Measurements from ENCODE around the gene CACNB1.

Gene CACNB1

DNA sequence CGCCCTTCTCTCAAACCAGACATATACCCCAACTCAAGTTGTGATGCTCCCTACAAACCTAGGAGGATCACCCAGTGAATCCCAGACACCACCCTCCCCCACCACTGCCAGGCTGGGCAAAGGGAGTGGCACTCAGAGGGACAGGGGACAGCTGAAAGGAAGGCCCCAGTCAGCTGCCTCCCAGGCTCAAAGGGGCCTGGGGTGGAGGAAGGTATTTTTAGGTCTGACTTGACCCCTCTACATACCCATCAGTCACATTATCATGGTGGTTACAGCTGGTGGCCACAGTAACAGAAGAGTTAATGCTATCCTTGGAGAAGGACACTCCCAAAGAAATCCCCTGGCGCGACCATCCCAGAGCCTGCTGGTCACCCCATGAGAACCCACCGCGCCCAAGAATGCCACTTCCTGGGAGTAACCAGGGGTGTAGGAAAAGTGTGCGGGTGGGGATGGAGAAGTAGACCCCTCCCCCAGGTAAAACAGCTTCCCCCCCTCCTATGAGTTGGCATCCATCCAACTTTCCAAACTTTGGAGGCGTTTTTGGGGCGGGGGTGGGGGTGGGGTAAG lies 1.1 kb downstream of the CACNB1 start:
- TF ChIP-seq, protein P1, sequence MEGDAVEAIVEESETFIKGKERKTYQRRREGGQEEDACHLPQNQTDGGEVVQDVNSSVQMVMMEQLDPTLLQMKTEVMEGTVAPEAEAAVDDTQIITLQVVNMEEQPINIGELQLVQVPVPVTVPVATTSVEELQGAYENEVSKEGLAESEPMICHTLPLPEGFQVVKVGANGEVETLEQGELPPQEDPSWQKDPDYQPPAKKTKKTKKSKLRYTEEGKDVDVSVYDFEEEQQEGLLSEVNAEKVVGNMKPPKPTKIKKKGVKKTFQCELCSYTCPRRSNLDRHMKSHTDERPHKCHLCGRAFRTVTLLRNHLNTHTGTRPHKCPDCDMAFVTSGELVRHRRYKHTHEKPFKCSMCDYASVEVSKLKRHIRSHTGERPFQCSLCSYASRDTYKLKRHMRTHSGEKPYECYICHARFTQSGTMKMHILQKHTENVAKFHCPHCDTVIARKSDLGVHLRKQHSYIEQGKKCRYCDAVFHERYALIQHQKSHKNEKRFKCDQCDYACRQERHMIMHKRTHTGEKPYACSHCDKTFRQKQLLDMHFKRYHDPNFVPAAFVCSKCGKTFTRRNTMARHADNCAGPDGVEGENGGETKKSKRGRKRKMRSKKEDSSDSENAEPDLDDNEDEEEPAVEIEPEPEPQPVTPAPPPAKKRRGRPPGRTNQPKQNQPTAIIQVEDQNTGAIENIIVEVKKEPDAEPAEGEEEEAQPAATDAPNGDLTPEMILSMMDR (IDR thresholded peaks at IDR 0.05; ENCODE audit: low read depth, low read length, missing control alignments): no peak
- in situ Hi-C loops (cut with HindIII; ENCODE audit: low sequenced_read_pairs): no loop called here
- no peak for DNase-seq (ENCODE audit: low read depth)
- peak overlapping the region; percentile 79 for H3K4me3 ChIP-seq (ENCODE audit: low read depth, low read length)

DNA sequence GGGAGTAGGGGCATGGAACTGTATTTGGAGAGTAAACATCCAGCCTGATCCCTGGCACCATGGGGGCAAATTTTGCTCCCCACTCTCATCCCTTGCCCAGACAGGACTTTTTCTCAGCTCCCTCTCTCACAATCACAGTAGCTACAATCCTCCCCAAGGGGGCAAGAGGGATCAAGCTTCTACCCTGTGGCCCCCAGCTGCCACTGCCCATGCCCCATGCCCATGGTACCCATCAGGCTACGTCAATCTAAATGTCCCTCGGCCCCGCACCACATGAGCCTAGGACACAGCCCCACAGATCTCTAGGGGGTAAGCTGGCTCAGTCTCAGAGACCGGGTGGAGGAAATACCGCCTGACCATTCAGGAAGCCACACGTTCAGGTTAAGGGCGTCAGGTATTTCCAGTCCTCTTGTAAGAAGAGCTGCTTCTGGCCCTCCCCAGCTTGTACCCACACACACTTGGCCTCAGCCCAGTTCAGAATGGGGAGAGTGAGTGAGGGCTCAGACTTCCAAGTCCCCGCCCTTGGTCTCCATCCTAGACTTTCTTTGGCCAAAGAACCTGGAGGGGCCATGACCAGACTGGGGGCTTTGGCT lies 1.8 kb downstream of the CACNB1 start:
- in situ Hi-C loops (cut with HindIII; ENCODE audit: low sequenced_read_pairs): no loop called here
- TF ChIP-seq, protein P1 (IDR thresholded peaks at IDR 0.05; ENCODE audit: low read depth, low read length, missing control alignments): no peak
- no peak for DNase-seq (ENCODE audit: low read depth)
- H3K4me3 ChIP-seq (ENCODE audit: low read depth, low read length): peak overlapping the region; percentile 79

DNA sequence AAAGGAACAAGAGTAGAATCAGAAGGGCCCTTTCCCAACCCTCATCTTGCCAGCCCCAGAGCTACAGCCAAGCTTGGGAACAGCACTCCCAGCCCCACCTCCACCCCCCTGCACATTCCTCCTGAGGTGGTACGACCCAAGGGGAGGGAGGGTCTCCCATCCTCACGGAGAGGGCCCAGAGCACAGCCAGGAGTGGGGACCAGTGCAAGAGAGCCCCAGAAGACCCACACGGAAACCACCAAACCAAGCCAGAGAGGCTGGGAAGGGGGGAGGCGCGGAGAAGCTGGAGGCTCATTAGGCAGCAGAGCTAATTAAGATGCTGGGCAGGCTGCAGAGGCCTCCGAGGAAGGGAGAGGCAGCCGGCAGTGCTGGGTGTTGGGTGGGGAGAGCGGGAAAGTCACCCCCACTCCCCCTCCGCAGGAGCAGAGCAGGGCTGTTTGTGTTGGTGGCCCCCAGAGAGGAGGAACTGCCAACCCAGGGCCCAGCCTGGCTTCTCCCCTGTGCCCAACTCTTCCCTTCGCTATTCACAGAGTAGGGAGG lies 2.4 kb downstream of the CACNB1 start:
- TF ChIP-seq, protein P1 (IDR thresholded peaks at IDR 0.05; ENCODE audit: low read depth, low read length, missing control alignments): no peak
- DNase-seq (ENCODE audit: low read depth): no peak
- peak overlapping the region; percentile 79 for H3K4me3 ChIP-seq (ENCODE audit: low read depth, low read length)
- in situ Hi-C loops (cut with HindIII; ENCODE audit: low sequenced_read_pairs): no loop called here

DNA sequence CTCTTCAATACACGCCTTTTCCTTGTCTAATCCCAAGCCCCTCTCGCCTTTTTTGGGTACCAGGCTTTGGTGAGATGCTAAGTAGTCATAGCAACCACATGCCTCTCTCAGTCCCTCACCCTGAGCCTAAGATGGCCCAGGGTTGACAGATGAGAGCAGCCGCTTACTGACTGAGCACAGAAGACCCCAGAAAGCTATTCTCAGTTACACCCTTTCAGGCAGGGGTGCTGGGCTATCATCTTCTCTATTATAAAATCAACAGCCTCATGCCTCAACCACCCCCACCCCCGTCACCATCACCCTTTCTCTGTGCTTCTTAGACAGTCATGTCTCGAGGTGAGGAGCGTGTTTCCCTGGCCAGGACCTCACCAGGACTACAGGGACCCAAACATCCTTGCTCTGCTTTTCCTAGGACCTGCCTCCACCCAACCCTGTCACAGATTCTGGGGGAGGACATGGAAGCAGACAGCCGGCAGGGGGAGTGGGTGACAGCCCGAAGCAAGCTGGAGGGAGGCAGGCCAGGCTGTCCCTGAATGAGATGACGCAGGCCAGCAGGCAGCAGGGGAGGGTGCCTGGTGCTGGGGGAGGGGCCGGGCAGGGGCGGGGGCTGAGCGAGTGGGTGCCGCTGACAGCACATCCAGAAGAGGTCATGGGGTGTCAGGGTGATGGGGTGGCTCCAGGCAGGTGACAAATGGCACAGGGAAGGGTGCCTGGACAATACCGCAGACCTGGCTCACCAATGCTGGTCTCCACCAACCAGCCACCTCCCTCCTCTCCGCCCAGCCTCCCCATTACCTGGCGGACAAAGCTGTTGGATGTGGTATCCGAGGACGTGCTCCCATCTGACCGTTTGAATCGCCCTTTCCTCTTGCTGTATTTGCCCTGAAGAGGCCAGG lies 3.1 kb downstream of the CACNB1 start:
- no peak for DNase-seq (ENCODE audit: low read depth)
- peak overlapping the region; percentile 79 for H3K4me3 ChIP-seq (ENCODE audit: low read depth, low read length)
- in situ Hi-C loops (cut with HindIII; ENCODE audit: low sequenced_read_pairs): no loop called here
- TF ChIP-seq, protein P1 (IDR thresholded peaks at IDR 0.05; ENCODE audit: low read depth, low read length, missing control alignments): peak; percentile 53

DNA sequence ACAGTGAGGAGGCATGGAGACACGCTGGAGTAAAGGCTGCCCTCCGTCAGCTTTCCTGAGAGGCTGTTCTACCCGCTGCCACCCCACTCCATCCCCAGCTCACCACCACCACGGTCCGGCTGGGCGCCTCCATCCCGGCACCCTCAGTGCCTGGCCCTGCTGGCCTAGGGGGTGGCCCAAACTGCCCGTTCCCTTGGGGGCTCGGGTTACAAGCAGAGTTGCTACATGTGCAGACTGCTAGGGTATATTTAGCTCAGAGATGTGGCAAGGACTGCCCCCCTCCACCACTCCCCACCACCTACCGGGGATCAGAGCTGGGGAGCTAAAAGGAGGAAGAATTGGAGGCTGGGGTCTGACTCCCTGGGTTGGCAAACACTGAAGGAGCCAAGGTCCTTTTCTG lies 4.1 kb downstream of the CACNB1 start:
- H3K4me3 ChIP-seq (ENCODE audit: low read depth, low read length): no peak overlapping the region
- DNase-seq (ENCODE audit: low read depth): no peak
- TF ChIP-seq, protein P1 (IDR thresholded peaks at IDR 0.05; ENCODE audit: low read depth, low read length, missing control alignments): no peak
- in situ Hi-C loops (cut with HindIII; ENCODE audit: low sequenced_read_pairs): no loop called here

DNA sequence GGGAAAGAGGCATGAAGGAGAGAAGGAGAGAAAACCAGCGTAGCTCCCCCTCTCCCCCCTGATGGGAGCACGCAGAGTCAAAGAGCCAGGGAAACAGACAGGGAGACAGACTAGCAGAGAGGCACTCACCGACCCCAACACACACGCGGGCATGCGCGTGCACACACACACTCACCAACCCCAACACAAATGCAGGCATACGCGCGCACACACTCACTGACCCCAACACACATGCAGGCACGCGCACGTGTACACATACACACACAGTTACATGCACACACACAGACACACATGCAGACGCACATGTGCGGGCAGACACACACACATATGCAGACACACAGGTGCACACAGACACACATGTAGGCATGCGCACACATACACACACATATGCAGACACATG lies 4.6 kb downstream of the CACNB1 start:
- TF ChIP-seq, protein P1 (IDR thresholded peaks at IDR 0.05; ENCODE audit: low read depth, low read length, missing control alignments): no peak
- no peak overlapping the region for H3K4me3 ChIP-seq (ENCODE audit: low read depth, low read length)
- in situ Hi-C loops (cut with HindIII; ENCODE audit: low sequenced_read_pairs): no loop called here
- DNase-seq (ENCODE audit: low read depth): no peak

All from astrocyte of the cerebellum (primary cell).